MM.1S (cell line): ENCODE measurements around the gene PSMD6.

Experiments
- DNase-seq: peaks from one replicate; pipeline ENCODE4 v3.0.0-alpha.2; 2015
- H2AFZ ChIP-seq: fragments of 300-600 bp; sonication (generic); 2 replicates; pipeline ENCODE4 v1.6.0; 2016; ENCODE audit warnings: antibody characterized with exemption, low read length
- H3F3A ChIP-seq: fragments of 300-600 bp; sonication (generic); 2 replicates; pipeline ENCODE4 v1.6.1; 2016; ENCODE audit warnings: mild to moderate bottlenecking, antibody characterized with exemption, low read length, moderate library complexity, mixed read lengths; ENCODE audit not compliant: insufficient read depth
- H3K27ac ChIP-seq: fragments of 300-600 bp; sonication (generic); 2 replicates; pipeline ENCODE4 v1.5.1; 2016; ENCODE audit warnings: mild to moderate bottlenecking, low read length
- H3K27me3 ChIP-seq: fragments of 300-600 bp; sonication (generic); replicated peaks from 2 replicates; pipeline ENCODE4 v1.6.0; 2016; ENCODE audit warnings: low read length; ENCODE audit not compliant: insufficient read depth
- H3K36me3 ChIP-seq: fragments of 300-600 bp; sonication (generic); replicated peaks from 2 replicates; pipeline ENCODE4 v1.6.1; 2016; ENCODE audit warnings: mild to moderate bottlenecking, low read length, mixed read lengths; ENCODE audit not compliant: insufficient read depth
- H3K4me1 ChIP-seq: fragments of 300-600 bp; sonication (generic); 2 replicates; pipeline ENCODE4 v1.6.1; 2016; ENCODE audit warnings: low read length, mixed read lengths
- H3K4me2 ChIP-seq: fragments of 300-600 bp; sonication (generic); 2 replicates; pipeline ENCODE4 v1.6.0; 2016; ENCODE audit warnings: low read depth, low read length
- H3K4me3 ChIP-seq: fragments of 300-600 bp; sonication (generic); 2 replicates; pipeline ENCODE4 v1.5.1; 2016; ENCODE audit warnings: low read length, mixed read lengths
- H3K79me2 ChIP-seq: fragments of 300-600 bp; sonication (generic); 2 replicates; pipeline ENCODE4 v1.6.1; 2016; ENCODE audit warnings: mixed run types, low read length, mixed read lengths
- H3K9ac ChIP-seq: fragments of 300-600 bp; sonication (generic); 2 replicates; pipeline ENCODE4 v1.6.1; 2016; ENCODE audit warnings: low read length, mixed read lengths
- H3K9me2 ChIP-seq: fragments of 300-600 bp; sonication (generic); replicated peaks from 2 replicates; pipeline ENCODE4 v1.6.1; 2016; ENCODE audit warnings: mild to moderate bottlenecking, low read length, mixed read lengths; ENCODE audit not compliant: insufficient read depth
- H3K9me3 ChIP-seq: fragments of 300-600 bp; sonication (generic); replicated peaks from 2 replicates; pipeline ENCODE4 v1.6.1; 2016; ENCODE audit warnings: mild to moderate bottlenecking, low read length, mixed read lengths; ENCODE audit not compliant: insufficient read depth
- H4K20me1 ChIP-seq: fragments of 300-600 bp; sonication (generic); 2 replicates; pipeline ENCODE4 v1.6.1; 2016; ENCODE audit warnings: mild to moderate bottlenecking, low read length, moderate library complexity, mixed read lengths; ENCODE audit not compliant: insufficient read depth
- CTCF ChIP-seq: fragments of 300-600 bp; sonication (generic); IDR thresholded peaks from 2 replicates; pipeline ENCODE4 v1.5.1; 2016; ENCODE audit warnings: antibody characterized with exemption, low read length, mixed read lengths
- EZH2 ChIP-seq: fragments of 300-600 bp; sonication (generic); optimal IDR thresholded peaks from 2 replicates; pipeline ENCODE3; 2017; ENCODE audit warnings: low read depth, mild to moderate bottlenecking, antibody characterized with exemption, low read length, mixed read lengths
- EZH2phosphoT487 ChIP-seq: fragments of 300-600 bp; sonication (generic); IDR thresholded peaks from 2 replicates; pipeline ENCODE4 v1.6.1; 2018; ENCODE audit warnings: antibody characterized with exemption, low read length

Gene PSMD6

GRCh38 chr3:64047787-64048186 is 24.5 kb upstream of the PSMD6 start:
- Histone ChIP-seq H3K9me2 (no peaks in the 10 kb centered on the region), H3K9ac (no peak overlapping the region)
- TF ChIP-seq EZH2: no peak
- no peak for TF ChIP-seq EZH2phosphoT487
- TF ChIP-seq CTCF: no peak

GRCh38 chr3:64046996-64047594 is 23.8 kb upstream of the PSMD6 start:
- Histone ChIP-seq H3K4me2 (no peak overlapping the region), H4K20me1 (no peaks in the 10 kb centered on the region), H3K9me3 (no peaks in the 10 kb centered on the region), H3K27ac (no peak overlapping the region), H3K4me1 (no peaks in the 10 kb centered on the region), H3K27me3 (no peaks in the 10 kb centered on the region), H3K4me3 (no peak overlapping the region), H3K79me2 (no peaks in the 10 kb centered on the region), H3K9me2 (no peaks in the 10 kb centered on the region), H3K9ac (no peak overlapping the region), H3F3A (no peaks in the 10 kb centered on the region), H2AFZ (no peak overlapping the region), H3K36me3 (no peaks in the 10 kb centered on the region)
- DNase-seq: no peak
- TF ChIP-seq EZH2 (no peak), EZH2phosphoT487 (no peak), CTCF (no peak)

More at GRCh38 chr3:64047787-64048186, 24.5 kb upstream of the PSMD6 start:
- Histone ChIP-seq H3K9me3 (no peaks in the 10 kb centered on the region), H3F3A (no peaks in the 10 kb centered on the region), H3K4me1 (no peaks in the 10 kb centered on the region), H2AFZ (no peak overlapping the region), H4K20me1 (no peaks in the 10 kb centered on the region), H3K4me2 (no peak overlapping the region), H3K27me3 (no peaks in the 10 kb centered on the region), H3K27ac (no peak overlapping the region), H3K36me3 (no peaks in the 10 kb centered on the region), H3K79me2 (no peaks in the 10 kb centered on the region), H3K4me3 (no peak overlapping the region)
- DNase-seq: no peak

GRCh38 chr3:64046592-64046991 is 23.3 kb upstream of the PSMD6 start:
- no peaks in the 10 kb centered on the region for H3K4me1 ChIP-seq

More at GRCh38 chr3:64046592-64046991, 23.3 kb upstream of the PSMD6 start:
- Histone ChIP-seq H3K4me3 (no peak overlapping the region), H4K20me1 (no peaks in the 10 kb centered on the region), H3K9me2 (no peaks in the 10 kb centered on the region), H3K27me3 (no peaks in the 10 kb centered on the region), H3K9me3 (no peaks in the 10 kb centered on the region), H3K9ac (no peak overlapping the region), H3K36me3 (no peaks in the 10 kb centered on the region), H3F3A (no peaks in the 10 kb centered on the region), H3K4me2 (no peak overlapping the region), H3K79me2 (no peaks in the 10 kb centered on the region), H2AFZ (no peak overlapping the region), H3K27ac (no peak overlapping the region)
- TF ChIP-seq CTCF (no peak), EZH2 (no peak), EZH2phosphoT487 (no peak)
- no peak for DNase-seq
